HUES48 (cell line): ENCODE data around the gene AMOTL2.

Experiments
- H3K27ac ChIP-seq: one replicate; pipeline ENCODE4 v1.7.0; 2013; ENCODE audit warnings: low read depth, low read length, inconsistent platforms
- H3K27me3 ChIP-seq: 2 replicates; pipeline ENCODE4 v1.6.1; 2013; ENCODE audit warnings: mild to moderate bottlenecking, low read length; ENCODE audit not compliant: control insufficient read depth, insufficient read depth
- H3K36me3 ChIP-seq: 2 replicates; pipeline ENCODE4 v1.6.1; 2013; ENCODE audit warnings: low read length; ENCODE audit not compliant: control insufficient read depth, insufficient read depth
- H3K4me1 ChIP-seq: 2 replicates; pipeline ENCODE4 v1.6.1; 2013; ENCODE audit warnings: mild to moderate bottlenecking, low read length; ENCODE audit not compliant: control insufficient read depth, insufficient read depth
- H3K4me3 ChIP-seq: 2 replicates; pipeline ENCODE4 v1.5.1; 2013; ENCODE audit warnings: mild to moderate bottlenecking, low read depth, low read length
- H3K9ac ChIP-seq: 2 replicates; pipeline ENCODE4 v1.6.1; 2013; ENCODE audit warnings: mild to moderate bottlenecking, low read depth, low read length, moderate library complexity
- H3K9me3 ChIP-seq: 2 replicates; pipeline ENCODE4 v1.6.1; 2013; ENCODE audit warnings: low read length; ENCODE audit not compliant: control insufficient read depth, insufficient read depth

Gene AMOTL2

GRCh38 chr3:134348524-134348923 is 25.7 kb downstream of the AMOTL2 start:
- H3K4me1 ChIP-seq = peaks cover 8% of the 10 kb centered on the region; the same call in 1 of the 2 replicates
- H3K4me3 ChIP-seq = no peak overlapping the region
- H3K27ac ChIP-seq = no peak overlapping the region

GRCh38 chr3:134347551-134347950 is 26.7 kb downstream of the AMOTL2 start:
- Histone ChIP-seq H3K27ac (no peak overlapping the region), H3K27me3 (no peaks in the 10 kb centered on the region), H3K4me1 (peaks cover 8% of the 10 kb centered on the region; the same call in 1 of the 2 replicates)

More at GRCh38 chr3:134348524-134348923, 25.7 kb downstream of the AMOTL2 start:
- Histone ChIP-seq H3K9ac (no peak overlapping the region), H3K27me3 (no peaks in the 10 kb centered on the region), H3K9me3 (no peaks in the 10 kb centered on the region), H3K36me3 (no peaks in the 10 kb centered on the region)

GRCh38 chr3:134346744-134347143 is 27.5 kb downstream of the AMOTL2 start:
- Histone ChIP-seq H3K27ac (no peak overlapping the region), H3K27me3 (no peaks in the 10 kb centered on the region), H3K36me3 (no peaks in the 10 kb centered on the region), H3K4me3 (no peak overlapping the region), H3K4me1 (peaks cover 8% of the 10 kb centered on the region; the same call in 1 of the 2 replicates), H3K9ac (no peak overlapping the region), H3K9me3 (no peaks in the 10 kb centered on the region)

More at GRCh38 chr3:134347551-134347950, 26.7 kb downstream of the AMOTL2 start:
- Histone ChIP-seq H3K36me3 (no peaks in the 10 kb centered on the region), H3K9ac (no peak overlapping the region), H3K4me3 (no peak overlapping the region), H3K9me3 (no peaks in the 10 kb centered on the region)

GRCh38 chr3:134345202-134345601 is 29.0 kb downstream of the AMOTL2 start:
- Histone ChIP-seq H3K4me3 (no peak overlapping the region), H3K9me3 (no peaks in the 10 kb centered on the region), H3K4me1 (no peaks in the 10 kb centered on the region), H3K27ac (no peak overlapping the region), H3K27me3 (no peaks in the 10 kb centered on the region), H3K36me3 (no peaks in the 10 kb centered on the region), H3K9ac (no peak overlapping the region)

- Histone ChIP-seq H3K9ac (no peak overlapping the region), H3K27ac (no peak overlapping the region), H3K9me3 (no peaks in the 10 kb centered on the region), H3K36me3 (no peaks in the 10 kb centered on the region), H3K4me3 (no peak overlapping the region), H3K4me1 (no peaks in the 10 kb centered on the region), H3K27me3 (no peaks in the 10 kb centered on the region)
Observed at GRCh38 chr3:134344560-134344959, 29.7 kb downstream of the AMOTL2 start.

- H3K27ac ChIP-seq = no peak overlapping the region
- H3K9ac ChIP-seq = no peak overlapping the region
- no peaks in the 10 kb centered on the region for H3K27me3 ChIP-seq
- H3K4me1 ChIP-seq = no peaks in the 10 kb centered on the region
- no peak overlapping the region for H3K4me3 ChIP-seq
- no peaks in the 10 kb centered on the region for H3K36me3 ChIP-seq
- H3K9me3 ChIP-seq = no peaks in the 10 kb centered on the region
Observed at GRCh38 chr3:134342259-134342658, 32.0 kb downstream of the AMOTL2 start.

- Histone ChIP-seq H3K27ac (no peak overlapping the region), H3K4me1 (no peaks in the 10 kb centered on the region), H3K36me3 (no peaks in the 10 kb centered on the region), H3K9me3 (no peaks in the 10 kb centered on the region), H3K4me3 (no peak overlapping the region), H3K27me3 (no peaks in the 10 kb centered on the region), H3K9ac (no peak overlapping the region)
Observed at GRCh38 chr3:134341389-134341788, 32.9 kb downstream of the AMOTL2 start.

- H3K9me3 ChIP-seq = no peaks in the 10 kb centered on the region
- no peaks in the 10 kb centered on the region for H3K27me3 ChIP-seq
- H3K27ac ChIP-seq = no peak overlapping the region
- H3K4me1 ChIP-seq = no peaks in the 10 kb centered on the region
- H3K4me3 ChIP-seq = no peak overlapping the region
- H3K36me3 ChIP-seq = no peaks in the 10 kb centered on the region
- H3K9ac ChIP-seq = no peak overlapping the region
Observed at GRCh38 chr3:134340982-134341365, 33.3 kb downstream of the AMOTL2 start.

GRCh38 chr3:134340362-134340981 is 33.8 kb downstream of the AMOTL2 start:
- H3K27me3 ChIP-seq = no peaks in the 10 kb centered on the region
- H3K36me3 ChIP-seq = no peaks in the 10 kb centered on the region
- no peak overlapping the region for H3K27ac ChIP-seq

GRCh38 chr3:134339913-134340312 is 34.3 kb downstream of the AMOTL2 start:
- Histone ChIP-seq H3K36me3 (no peaks in the 10 kb centered on the region), H3K9ac (no peak overlapping the region), H3K27me3 (no peaks in the 10 kb centered on the region), H3K9me3 (no peaks in the 10 kb centered on the region), H3K4me3 (no peak overlapping the region), H3K4me1 (peaks cover 6% of the 10 kb centered on the region), H3K27ac (no peak overlapping the region)

More at GRCh38 chr3:134340362-134340981, 33.8 kb downstream of the AMOTL2 start:
- Histone ChIP-seq H3K4me1 (no peaks in the 10 kb centered on the region; the same call in 1 of the 2 replicates), H3K9ac (no peak overlapping the region), H3K9me3 (no peaks in the 10 kb centered on the region), H3K4me3 (no peak overlapping the region)

GRCh38 chr3:134339331-134339730 is 34.9 kb downstream of the AMOTL2 start:
- no peaks in the 10 kb centered on the region for H3K36me3 ChIP-seq
- H3K9ac ChIP-seq = no peak overlapping the region
- H3K4me3 ChIP-seq = no peak overlapping the region
- H3K9me3 ChIP-seq = no peaks in the 10 kb centered on the region
- H3K4me1 ChIP-seq = peaks cover 11% of the 10 kb centered on the region
- H3K27me3 ChIP-seq = no peaks in the 10 kb centered on the region
- no peak overlapping the region for H3K27ac ChIP-seq
